ENCODE results near the gene CFAP299. TPM values are rescaled to one million over a fixed set of nuclear protein-coding genes. Genes with fewer than 3 reads are reported as not detected.

The CFAP299 gene
- total and polyA plus RNA-seq, 9 of the 15 experiments (the other 6 are each of a cell fraction or from before 2014, with no cell fraction given) = 0.09 to 3.0 (median 0.76) TPM

DNA sequence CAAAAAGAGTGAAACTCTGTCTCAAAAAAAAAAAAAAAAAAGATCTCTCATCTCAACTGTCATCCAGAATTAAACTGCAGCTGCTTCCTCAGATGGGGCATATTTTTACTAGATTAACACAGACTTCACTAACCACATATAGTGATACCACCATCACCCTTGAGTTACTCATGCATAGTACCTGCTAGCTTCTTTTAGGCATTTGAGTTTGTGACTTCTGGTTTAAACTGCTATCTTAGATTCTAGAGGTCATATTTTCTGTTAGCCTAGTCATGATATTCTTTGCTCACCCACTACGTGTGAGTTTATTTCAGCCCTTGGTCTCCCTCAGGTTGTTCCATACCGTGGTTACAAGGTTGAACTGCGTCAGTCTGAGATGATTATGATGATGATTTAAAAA is 540.1 kb downstream of the CFAP299 start (continued):
- TF ChIP-seq MEIS2 (IDR thresholded peaks at IDR 0.05; ENCODE audit: partially characterized antibody) = no peak

DNA sequence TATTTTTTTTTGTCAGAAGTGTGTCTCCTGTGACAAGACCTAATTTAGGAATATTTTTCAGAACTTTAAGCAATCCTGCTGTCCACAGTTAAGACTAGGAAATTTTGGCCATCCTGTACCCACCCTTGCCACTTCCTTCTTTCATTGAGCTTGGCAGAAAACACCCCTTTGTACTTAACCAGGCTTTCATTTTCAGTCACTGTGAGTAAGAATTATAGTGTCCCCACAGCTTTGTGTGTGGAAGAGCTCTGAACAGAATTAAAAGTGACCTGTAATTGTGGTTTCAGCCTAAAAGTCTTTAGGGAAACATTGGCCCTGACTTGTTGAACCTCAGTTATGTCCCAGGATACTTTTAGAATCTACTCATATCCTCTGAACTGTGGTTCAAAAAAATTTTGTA is 541.3 kb downstream of the CFAP299 start:
- no peaks in the 10 kb centered on the region for H3K79me2 ChIP-seq (ENCODE audit: control insufficient read depth, insufficient read depth, low read length)
- DNase-seq (ENCODE audit: extremely low read depth in 1 of 4, low spot score in 3 of 4) = no peak
- no peak overlapping the region for H3K4me3 ChIP-seq
- no TSS peak for BruUV-seq (replicated peaks)
- H3K9me1 ChIP-seq (ENCODE audit: control insufficient read depth, insufficient read depth, low read length) = no peaks in the 10 kb centered on the region
- no peak overlapping the region for H3K9ac ChIP-seq (ENCODE audit: insufficient read depth in 1 of 2, low read depth in 2 of 2, low read length in 2 of 2)
- intact Hi-C loops (cut with micrococcal nuclease) = no loop called here
- ChIA-PET POLR2A (no interaction called here), CTCF (ENCODE audit: low intra/inter-chr PET ratio) (no interaction called here)
- no peaks in the 10 kb centered on the region for H3K27me3 ChIP-seq (ENCODE audit: control insufficient read depth in 2 of 2, insufficient read depth in 2 of 2, low read length in 2 of 2)
- ATAC-seq = no peak
- H3K4me2 ChIP-seq (ENCODE audit: insufficient read depth, low read length) = no peak overlapping the region
- no peaks in the 10 kb centered on the region for H3K9me3 ChIP-seq (replicated peaks; ENCODE audit: control insufficient read depth, insufficient read depth, low read depth, low read length)
- H3K4me1 ChIP-seq (replicated peaks in 1 of 2; ENCODE audit: control insufficient read depth in 2 of 2, insufficient read depth in 2 of 2, low read length in 2 of 2) = no peaks in the 10 kb centered on the region
- in situ Hi-C loops (cut with MboI) = no loop called here
- H2AFZ ChIP-seq (ENCODE audit: low read depth, low read length) = no peak overlapping the region
- no peak for FAIRE-seq
- H3K27ac ChIP-seq (ENCODE audit: extremely low read depth, low read depth, low read length) = no peak overlapping the region
- H4K20me1 ChIP-seq (replicated peaks; ENCODE audit: control insufficient read depth, insufficient read depth, low read length) = no peaks in the 10 kb centered on the region
- no peaks in the 10 kb centered on the region for H3K36me3 ChIP-seq (ENCODE audit: control insufficient read depth, insufficient read depth, low read length)
- TF ChIP-seq HNRNPL (IDR thresholded peaks at IDR 0.05; ENCODE audit: low read depth, low read length) (no peak), ZNF133 (CRISPR knock-in tag; IDR thresholded peaks at IDR 0.05) (no peak), SMAD1 (IDR thresholded peaks at IDR 0.05; ENCODE audit: low read depth, low read length, partially characterized antibody) (no peak), DPF2 (IDR thresholded peaks at IDR 0.05) (no peak), MEF2D (tag; conservative IDR thresholded peaks at IDR 0.05; ENCODE audit: low read depth) (no peak), DACH1 (IDR thresholded peaks at IDR 0.05; ENCODE audit: partially characterized antibody) (no peak), JUNB (CRISPR knock-in tag; conservative IDR thresholded peaks at IDR 0.05) (no peak), TRIM28 (IDR thresholded peaks at IDR 0.05) (no peak), STAG1 (CRISPR knock-in tag; IDR thresholded peaks at IDR 0.05; ENCODE audit: borderline replicate concordance) (no peak), KAT7 (CRISPR knock-in tag; IDR thresholded peaks at IDR 0.05; ENCODE audit: borderline replicate concordance) (no peak), SAFB2 (IDR thresholded peaks at IDR 0.05; ENCODE audit: borderline replicate concordance, low read depth, low read length, severe bottlenecking) (no peak)
- TF ChIP-seq, protein P1, sequence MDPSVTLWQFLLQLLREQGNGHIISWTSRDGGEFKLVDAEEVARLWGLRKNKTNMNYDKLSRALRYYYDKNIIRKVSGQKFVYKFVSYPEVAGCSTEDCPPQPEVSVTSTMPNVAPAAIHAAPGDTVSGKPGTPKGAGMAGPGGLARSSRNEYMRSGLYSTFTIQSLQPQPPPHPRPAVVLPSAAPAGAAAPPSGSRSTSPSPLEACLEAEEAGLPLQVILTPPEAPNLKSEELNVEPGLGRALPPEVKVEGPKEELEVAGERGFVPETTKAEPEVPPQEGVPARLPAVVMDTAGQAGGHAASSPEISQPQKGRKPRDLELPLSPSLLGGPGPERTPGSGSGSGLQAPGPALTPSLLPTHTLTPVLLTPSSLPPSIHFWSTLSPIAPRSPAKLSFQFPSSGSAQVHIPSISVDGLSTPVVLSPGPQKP (CRISPR knock-in tag; IDR thresholded peaks at IDR 0.05) = no peak
- TF ChIP-seq, protein P2, sequence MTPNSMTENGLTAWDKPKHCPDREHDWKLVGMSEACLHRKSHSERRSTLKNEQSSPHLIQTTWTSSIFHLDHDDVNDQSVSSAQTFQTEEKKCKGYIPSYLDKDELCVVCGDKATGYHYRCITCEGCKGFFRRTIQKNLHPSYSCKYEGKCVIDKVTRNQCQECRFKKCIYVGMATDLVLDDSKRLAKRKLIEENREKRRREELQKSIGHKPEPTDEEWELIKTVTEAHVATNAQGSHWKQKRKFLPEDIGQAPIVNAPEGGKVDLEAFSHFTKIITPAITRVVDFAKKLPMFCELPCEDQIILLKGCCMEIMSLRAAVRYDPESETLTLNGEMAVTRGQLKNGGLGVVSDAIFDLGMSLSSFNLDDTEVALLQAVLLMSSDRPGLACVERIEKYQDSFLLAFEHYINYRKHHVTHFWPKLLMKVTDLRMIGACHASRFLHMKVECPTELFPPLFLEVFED (CRISPR knock-in tag; conservative IDR thresholded peaks at IDR 0.05) = no peak
- TF ChIP-seq, protein P3, sequence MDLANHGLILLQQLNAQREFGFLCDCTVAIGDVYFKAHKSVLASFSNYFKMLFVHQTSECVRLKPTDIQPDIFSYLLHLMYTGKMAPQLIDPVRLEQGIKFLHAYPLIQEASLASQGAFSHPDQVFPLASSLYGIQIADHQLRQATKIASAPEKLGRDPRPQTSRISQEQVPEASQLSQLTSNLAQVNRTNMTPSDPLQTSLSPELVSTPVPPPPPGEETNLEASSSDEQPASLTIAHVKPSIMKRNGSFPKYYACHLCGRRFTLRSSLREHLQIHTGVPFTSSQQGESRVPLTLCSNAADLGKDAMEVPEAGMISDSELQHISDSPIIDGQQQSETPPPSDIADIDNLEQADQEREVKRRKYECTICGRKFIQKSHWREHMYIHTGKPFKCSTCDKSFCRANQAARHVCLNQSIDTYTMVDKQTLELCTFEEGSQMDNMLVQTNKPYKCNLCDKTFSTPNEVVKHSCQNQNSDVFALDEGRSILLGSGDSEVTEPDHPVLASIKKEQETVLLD (IDR thresholded peaks at IDR 0.05) = no peak
- TF ChIP-seq, protein P4, sequence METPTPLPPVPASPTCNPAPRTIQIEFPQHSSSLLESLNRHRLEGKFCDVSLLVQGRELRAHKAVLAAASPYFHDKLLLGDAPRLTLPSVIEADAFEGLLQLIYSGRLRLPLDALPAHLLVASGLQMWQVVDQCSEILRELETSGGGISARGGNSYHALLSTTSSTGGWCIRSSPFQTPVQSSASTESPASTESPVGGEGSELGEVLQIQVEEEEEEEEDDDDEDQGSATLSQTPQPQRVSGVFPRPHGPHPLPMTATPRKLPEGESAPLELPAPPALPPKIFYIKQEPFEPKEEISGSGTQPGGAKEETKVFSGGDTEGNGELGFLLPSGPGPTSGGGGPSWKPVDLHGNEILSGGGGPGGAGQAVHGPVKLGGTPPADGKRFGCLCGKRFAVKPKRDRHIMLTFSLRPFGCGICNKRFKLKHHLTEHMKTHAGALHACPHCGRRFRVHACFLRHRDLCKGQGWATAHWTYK (CRISPR knock-in tag; IDR thresholded peaks at IDR 0.05) = no peak
- TF ChIP-seq, protein P5, sequence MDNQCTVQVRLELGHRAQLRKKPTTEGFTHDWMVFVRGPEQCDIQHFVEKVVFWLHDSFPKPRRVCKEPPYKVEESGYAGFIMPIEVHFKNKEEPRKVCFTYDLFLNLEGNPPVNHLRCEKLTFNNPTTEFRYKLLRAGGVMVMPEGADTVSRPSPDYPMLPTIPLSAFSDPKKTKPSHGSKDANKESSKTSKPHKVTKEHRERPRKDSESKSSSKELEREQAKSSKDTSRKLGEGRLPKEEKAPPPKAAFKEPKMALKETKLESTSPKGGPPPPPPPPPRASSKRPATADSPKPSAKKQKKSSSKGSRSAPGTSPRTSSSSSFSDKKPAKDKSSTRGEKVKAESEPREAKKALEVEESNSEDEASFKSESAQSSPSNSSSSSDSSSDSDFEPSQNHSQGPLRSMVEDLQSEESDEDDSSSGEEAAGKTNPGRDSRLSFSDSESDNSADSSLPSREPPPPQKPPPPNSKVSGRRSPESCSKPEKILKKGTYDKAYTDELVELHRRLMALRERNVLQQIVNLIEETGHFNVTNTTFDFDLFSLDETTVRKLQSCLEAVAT (IDR thresholded peaks at IDR 0.05) = no peak

All from K562 (cell line).